Mammary epithelial cell (primary cell): ENCODE measurements around the gene DUSP3.

ENCODE experiments used
- CTCF ChIP-seq, 2 donors: IDR thresholded peaks in 1 of 2; conservative IDR thresholded peaks in 1 of 2; 2 replicates each; pipeline ENCODE4 v1.5.1; 2011 to 2012; ENCODE audit warnings: inconsistent platforms in 2 of 2, low read length in 2 of 2, mild to moderate bottlenecking in 2 of 2, control low read depth in 1 of 2, low read depth in 1 of 2; ENCODE audit not compliant: insufficient read depth in 1 of 2; ENCODE audit errors: extremely low read depth in 1 of 2
- EZH2 ChIP-seq: IDR thresholded peaks from 2 replicates; pipeline ENCODE4 v1.6.1; 2012; ENCODE audit warnings: low read length, inconsistent platforms, borderline replicate concordance

- no peak for TF ChIP-seq CTCF (conservative IDR thresholded peaks at IDR 0.05 in 1 of 2, IDR thresholded peaks at IDR 0.05 in 1 of 2; ENCODE audit: extremely low read depth in 1 of 2, insufficient read depth in 1 of 2, low read depth in 1 of 2, low read length in 2 of 2)
- TF ChIP-seq EZH2 = no peak
Observed at GRCh38 chr17:43817826-43818225, 39.0 kb upstream of the DUSP3 start.
